IPS-20b (cell line): ENCODE measurements around the gene RAPGEF2.
"Not testable (repeated sequence)": the region's sequence is repeated elsewhere in the genome, so short reads cannot be mapped to it uniquely, and the experiment has no call there.

ENCODE experiments used
- H3K27ac ChIP-seq: one replicate; pipeline ENCODE4 v1.5.1; 2013; ENCODE audit warnings: low read length
- H3K27me3 ChIP-seq: 2 replicates; pipeline ENCODE4 v1.6.1; 2013; ENCODE audit warnings: mild to moderate bottlenecking, low read length, inconsistent platforms; ENCODE audit not compliant: insufficient read depth
- H3K36me3 ChIP-seq: 2 replicates; pipeline ENCODE4 v1.6.1; 2013; ENCODE audit warnings: low read depth, mild to moderate bottlenecking, inconsistent platforms, low read length, moderate library complexity; ENCODE audit not compliant: insufficient read depth
- H3K4me1 ChIP-seq: 2 replicates; pipeline ENCODE4 v1.6.1; 2013; ENCODE audit warnings: mild to moderate bottlenecking, control low read depth, inconsistent platforms, low read length, moderate library complexity; ENCODE audit not compliant: insufficient read depth
- H3K4me3 ChIP-seq: 2 replicates; pipeline ENCODE4 v1.5.1; 2013; ENCODE audit warnings: mild to moderate bottlenecking, low read length, inconsistent platforms
- H3K9ac ChIP-seq: 2 replicates; pipeline ENCODE4 v1.6.1; 2013; ENCODE audit warnings: low read depth, mild to moderate bottlenecking, inconsistent platforms, low read length, moderate library complexity
- H3K9me3 ChIP-seq: 2 replicates; pipeline ENCODE4 v1.6.1; 2013; ENCODE audit warnings: mild to moderate bottlenecking, low read depth, low read length, inconsistent platforms; ENCODE audit not compliant: insufficient read depth

Gene RAPGEF2

DNA sequence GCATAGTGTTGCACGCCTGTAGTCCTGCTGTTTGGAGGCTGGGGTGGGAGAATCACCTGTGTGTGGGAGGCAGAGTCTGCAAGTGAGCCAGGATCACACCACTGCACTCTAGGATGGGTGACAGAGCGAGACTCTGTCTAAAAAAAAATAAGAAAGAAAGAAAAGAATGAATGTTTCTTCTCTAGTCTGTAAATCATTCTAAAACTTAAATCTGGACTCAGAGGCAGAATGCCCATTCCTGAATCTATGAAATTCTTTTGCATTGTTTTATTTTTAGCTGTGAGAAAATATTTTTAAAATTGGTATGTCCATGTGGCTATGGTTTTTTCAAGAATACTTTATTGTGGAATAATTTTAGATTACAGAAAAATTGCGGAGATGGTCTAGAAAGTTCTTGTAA lies 49.3 kb downstream of the RAPGEF2 start:
- Histone ChIP-seq H3K4me1 (peaks cover 24% of the 10 kb centered on the region), H3K9ac (no peak overlapping the region)

DNA sequence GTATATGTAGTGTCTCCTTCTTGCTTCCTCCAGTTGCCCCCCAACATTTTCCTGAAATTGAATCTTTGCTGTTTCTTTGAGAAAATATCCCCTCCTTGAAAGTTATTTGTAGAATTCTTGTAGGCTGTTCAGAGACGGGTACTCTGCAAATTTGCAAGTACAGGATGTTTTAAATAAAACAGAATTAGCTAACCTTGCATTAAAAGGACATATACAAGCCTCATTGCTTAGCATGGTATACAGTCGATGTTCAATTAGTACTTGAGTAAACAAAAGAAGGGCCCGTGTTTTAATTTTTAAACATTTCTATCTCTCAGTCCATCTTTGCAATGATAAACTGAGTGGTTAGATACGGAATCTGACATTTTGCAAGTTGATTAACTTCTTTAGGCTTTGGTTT lies 50.8 kb downstream of the RAPGEF2 start:
- no peaks in the 10 kb centered on the region for H3K36me3 ChIP-seq
- H3K9ac ChIP-seq, result no peak overlapping the region
- peaks cover 34% of the 10 kb centered on the region for H3K4me1 ChIP-seq
- no peak overlapping the region for H3K4me3 ChIP-seq
- no peaks in the 10 kb centered on the region for H3K9me3 ChIP-seq
- no peaks in the 10 kb centered on the region for H3K27me3 ChIP-seq
- no peak overlapping the region for H3K27ac ChIP-seq

More for the DNA sequence above, 49.3 kb downstream of the RAPGEF2 start:
- Histone ChIP-seq H3K9me3 (no peaks in the 10 kb centered on the region), H3K27me3 (no peaks in the 10 kb centered on the region), H3K4me3 (no peak overlapping the region), H3K27ac (no peak overlapping the region), H3K36me3 (no peaks in the 10 kb centered on the region)

DNA sequence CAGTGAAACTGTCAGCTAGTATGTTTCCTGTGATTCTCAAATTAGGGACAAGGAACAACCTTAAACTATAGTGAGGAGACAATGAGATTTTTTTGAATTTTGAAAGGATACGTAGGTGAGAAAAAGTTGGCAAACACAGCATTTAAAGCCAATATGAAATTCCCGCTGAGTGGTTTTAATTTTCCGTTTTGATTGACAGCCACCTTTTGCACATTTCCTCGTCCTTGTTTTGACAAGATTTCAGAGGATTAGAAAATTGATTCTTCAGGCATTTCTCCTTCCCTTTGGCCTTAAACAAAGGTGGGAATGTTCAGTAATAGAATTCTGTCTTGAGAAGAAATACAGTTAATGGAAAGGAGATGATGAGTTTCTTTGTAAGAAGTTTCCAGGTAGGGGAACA lies 52.2 kb downstream of the RAPGEF2 start:
- no peak overlapping the region for H3K9ac ChIP-seq
- H3K4me3 ChIP-seq, result no peak overlapping the region
- H3K4me1 ChIP-seq, result peaks cover 36% of the 10 kb centered on the region
- no peaks in the 10 kb centered on the region for H3K27me3 ChIP-seq
- H3K27ac ChIP-seq, result no peak overlapping the region
- no peaks in the 10 kb centered on the region for H3K9me3 ChIP-seq
- H3K36me3 ChIP-seq, result no peaks in the 10 kb centered on the region

GRCh38 chr4:159158083-159158617 lies 55.3 kb downstream of the RAPGEF2 start:
- Histone ChIP-seq H3K4me1 (peaks cover 27% of the 10 kb centered on the region; the same call in 1 of the 2 replicates), H3K9ac (no peak overlapping the region), H3K36me3 (no peaks in the 10 kb centered on the region), H3K27ac (no peak overlapping the region), H3K4me3 (no peak overlapping the region), H3K27me3 (no peaks in the 10 kb centered on the region), H3K9me3 (no peaks in the 10 kb centered on the region)

GRCh38 chr4:159158985-159159384 lies 56.1 kb downstream of the RAPGEF2 start:
- H3K9ac ChIP-seq, result no peak overlapping the region
- no peaks in the 10 kb centered on the region for H3K9me3 ChIP-seq
- H3K27me3 ChIP-seq, result no peaks in the 10 kb centered on the region
- H3K36me3 ChIP-seq, result no peaks in the 10 kb centered on the region
- H3K4me1 ChIP-seq, result peaks cover 22% of the 10 kb centered on the region; the same call in 1 of the 2 replicates
- H3K27ac ChIP-seq, result no peak overlapping the region
- no peak overlapping the region for H3K4me3 ChIP-seq

DNA sequence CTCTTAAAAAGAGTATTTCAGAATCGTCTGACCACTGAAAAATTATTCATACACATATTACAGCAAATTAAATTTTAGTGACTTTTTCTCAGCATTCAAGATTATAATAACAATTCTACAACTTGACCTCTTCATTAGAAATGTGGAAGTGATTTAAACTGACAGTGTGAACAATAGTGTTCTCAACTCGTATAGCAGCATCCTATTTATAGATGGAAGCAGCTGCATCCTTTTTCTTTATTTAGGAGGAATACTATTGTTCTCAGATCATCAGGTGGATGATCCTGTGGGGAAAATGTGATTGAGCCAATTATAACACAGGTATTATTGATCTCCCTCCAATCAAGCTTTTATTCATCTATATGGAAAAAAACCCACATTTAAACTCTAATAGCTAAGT lies 56.7 kb downstream of the RAPGEF2 start:
- H3K9ac ChIP-seq, result no peak overlapping the region

GRCh38 chr4:159160242-159160641 lies 57.4 kb downstream of the RAPGEF2 start:
- Histone ChIP-seq H3K4me3 (no peak overlapping the region), H3K36me3 (no peaks in the 10 kb centered on the region), H3K27me3 (no peaks in the 10 kb centered on the region), H3K4me1 (peaks cover 19% of the 10 kb centered on the region; the same call in 1 of the 2 replicates), H3K9ac (no peak overlapping the region), H3K9me3 (no peaks in the 10 kb centered on the region), H3K27ac (no peak overlapping the region)

More for the DNA sequence above, 56.7 kb downstream of the RAPGEF2 start:
- H3K36me3 ChIP-seq, result no peaks in the 10 kb centered on the region
- H3K4me3 ChIP-seq, result no peak overlapping the region
- no peaks in the 10 kb centered on the region for H3K27me3 ChIP-seq
- peaks cover 19% of the 10 kb centered on the region; the same call in 1 of the 2 replicates for H3K4me1 ChIP-seq
- H3K9me3 ChIP-seq, result no peaks in the 10 kb centered on the region
- no peak overlapping the region for H3K27ac ChIP-seq

DNA sequence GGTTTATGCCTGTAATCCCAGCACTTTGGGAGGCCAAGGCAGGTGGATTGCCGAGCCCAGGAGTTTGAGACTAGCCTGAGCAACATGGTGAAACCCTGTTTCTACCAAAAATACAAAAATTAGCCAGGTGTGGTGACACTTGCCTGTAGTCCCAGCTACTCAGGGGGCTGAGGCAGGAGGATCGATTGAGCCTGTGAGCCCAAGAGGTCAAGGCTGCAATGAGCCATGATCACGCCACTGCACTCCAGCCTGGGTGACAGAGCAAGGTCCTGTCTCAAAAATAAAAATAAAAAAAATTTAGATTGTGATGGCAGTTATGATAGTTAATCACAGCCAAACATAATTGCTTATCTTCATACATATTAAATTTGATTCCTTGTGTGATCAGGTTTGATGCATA lies 58.6 kb downstream of the RAPGEF2 start:
- H3K9me3 ChIP-seq, H3K9ac ChIP-seq, H3K36me3 ChIP-seq, H3K27ac ChIP-seq, H3K4me3 ChIP-seq, H3K27me3 ChIP-seq: not testable (repeated sequence)
- peaks cover 16% of the 10 kb centered on the region; the same call in 1 of the 2 replicates for H3K4me1 ChIP-seq

DNA sequence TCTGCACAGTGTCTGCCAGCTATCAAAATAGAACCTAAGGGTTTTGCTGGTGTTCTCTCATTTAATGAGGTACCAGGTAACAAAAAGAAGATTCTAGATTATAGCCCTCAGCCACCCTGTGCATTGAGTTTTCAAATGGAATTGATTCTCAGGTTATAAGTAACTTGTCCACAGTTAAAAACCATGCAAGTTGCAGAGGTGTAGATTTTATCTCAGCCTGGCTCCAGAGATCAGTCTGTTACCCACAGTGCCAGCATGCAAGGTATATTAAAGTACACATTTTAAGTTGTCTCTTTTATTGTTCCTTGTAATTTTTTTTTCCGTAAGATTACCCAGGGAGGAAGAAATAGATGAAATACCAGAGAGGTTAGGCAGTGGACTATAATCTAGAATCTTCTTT lies 59.7 kb downstream of the RAPGEF2 start:
- peaks cover 14% of the 10 kb centered on the region; the same call in 1 of the 2 replicates for H3K4me1 ChIP-seq
- no peak overlapping the region for H3K9ac ChIP-seq
- no peaks in the 10 kb centered on the region for H3K36me3 ChIP-seq
- H3K4me3 ChIP-seq, result no peak overlapping the region
- H3K27me3 ChIP-seq, result no peaks in the 10 kb centered on the region
- no peak overlapping the region for H3K27ac ChIP-seq
- H3K9me3 ChIP-seq, result no peaks in the 10 kb centered on the region

DNA sequence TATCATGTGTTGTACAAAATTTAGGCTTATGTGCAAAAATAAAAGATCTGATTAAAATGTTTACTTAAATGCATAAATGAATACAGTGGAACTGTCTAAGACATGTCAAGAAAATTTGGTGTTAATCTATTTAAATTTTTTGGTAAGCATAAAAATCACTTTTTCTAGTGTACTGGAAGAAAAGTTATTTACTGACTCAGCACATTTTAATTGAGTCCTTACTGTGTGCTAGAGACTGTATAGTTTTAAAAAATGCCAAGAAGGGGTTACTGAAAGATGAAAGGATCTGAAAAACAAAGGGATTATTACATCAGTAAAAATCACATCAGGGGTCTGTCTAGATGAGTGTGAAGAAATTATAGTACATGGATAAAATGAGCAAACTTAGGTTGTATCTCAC lies 60.6 kb downstream of the RAPGEF2 start:
- Histone ChIP-seq H3K4me1 (peaks cover 9% of the 10 kb centered on the region; the same call in 1 of the 2 replicates), H3K9me3 (no peaks in the 10 kb centered on the region)

GRCh38 chr4:159169404-159170302 lies 66.8 kb downstream of the RAPGEF2 start:
- no peaks in the 10 kb centered on the region for H3K9me3 ChIP-seq
- no peaks in the 10 kb centered on the region for H3K36me3 ChIP-seq
- H3K4me1 ChIP-seq, result peaks cover 16% of the 10 kb centered on the region
- H3K27ac ChIP-seq, result no peak overlapping the region
- no peaks in the 10 kb centered on the region for H3K27me3 ChIP-seq
- no peak overlapping the region for H3K4me3 ChIP-seq
- no peak overlapping the region for H3K9ac ChIP-seq

More for the DNA sequence above, 60.6 kb downstream of the RAPGEF2 start:
- H3K9ac ChIP-seq, result no peak overlapping the region
- H3K27me3 ChIP-seq, result no peaks in the 10 kb centered on the region
- no peak overlapping the region for H3K4me3 ChIP-seq
- no peaks in the 10 kb centered on the region for H3K36me3 ChIP-seq
- H3K27ac ChIP-seq, result no peak overlapping the region

DNA sequence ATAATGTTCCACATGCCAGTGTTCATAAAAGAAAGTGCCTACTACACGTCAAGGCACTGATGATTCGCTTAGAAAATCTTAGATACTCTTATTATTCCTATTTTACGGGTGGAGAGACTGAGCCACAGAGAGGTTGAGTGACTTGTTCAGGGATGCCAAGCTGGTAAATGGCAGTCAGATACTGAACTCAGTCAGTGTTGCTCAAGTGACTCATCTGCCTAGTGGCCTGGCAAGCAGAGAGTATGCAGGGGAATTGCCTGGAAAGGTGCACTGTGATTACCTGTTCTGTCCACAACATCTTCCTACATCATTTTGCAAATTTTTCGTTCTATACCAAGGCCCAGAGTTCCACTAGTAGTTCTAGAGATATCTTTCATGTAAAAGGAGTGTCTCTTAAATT lies 68.4 kb downstream of the RAPGEF2 start:
- Histone ChIP-seq H3K4me3 (no peak overlapping the region), H3K9ac (no peak overlapping the region), H3K27me3 (no peaks in the 10 kb centered on the region), H3K27ac (no peak overlapping the region), H3K36me3 (no peaks in the 10 kb centered on the region), H3K4me1 (peaks cover 29% of the 10 kb centered on the region), H3K9me3 (no peaks in the 10 kb centered on the region)
